ENCODE results near the gene PPP2R3B.
"Not testable (repeated sequence)": the region's sequence is repeated elsewhere in the genome, so short reads cannot be mapped to it uniquely, and the experiment has no call there.

PPP2R3B gene

DNA sequence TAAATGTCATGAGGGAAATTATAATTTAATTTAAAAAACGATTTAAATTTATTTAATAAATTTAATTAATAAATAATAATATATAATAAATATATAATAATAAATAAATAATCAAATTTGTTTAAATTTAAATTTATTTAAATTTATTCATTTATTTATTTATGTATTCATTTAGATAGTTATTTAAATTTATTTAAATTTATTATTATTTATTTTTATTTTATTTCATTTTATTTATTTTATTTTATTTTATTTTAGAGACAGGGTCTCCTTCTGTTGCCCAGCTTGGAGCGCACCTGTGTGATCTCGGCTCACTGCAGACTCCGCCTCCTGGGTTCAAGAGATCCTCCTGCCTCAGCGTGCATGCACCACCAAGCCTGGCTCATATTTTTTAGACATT lies 18.4 kb upstream of the PPP2R3B start:
- no peak for DNase-seq (ENCODE audit: low read depth in 2 of 2)

DNA sequence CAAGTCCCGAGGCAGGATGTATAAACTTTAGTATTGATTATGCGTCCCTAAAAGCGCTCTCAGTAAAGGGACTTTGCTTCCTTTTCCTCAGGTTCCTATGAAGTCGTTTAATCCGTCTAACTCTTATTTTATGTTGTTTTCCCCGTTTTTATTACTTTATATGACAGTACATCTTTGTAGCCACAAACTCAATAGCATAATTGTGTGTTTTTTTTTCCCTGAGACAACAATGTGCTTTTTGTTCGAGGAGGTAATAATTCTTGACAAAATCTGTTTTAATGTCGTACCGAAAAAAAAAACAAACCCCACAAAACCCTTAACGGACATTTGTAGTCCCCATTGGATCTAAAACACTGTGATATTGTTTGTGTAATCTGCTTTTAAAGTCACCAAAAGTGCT lies 17.9 kb upstream of the PPP2R3B start:
- DNase-seq (ENCODE audit: low read depth in 2 of 2), result no peak

DNA sequence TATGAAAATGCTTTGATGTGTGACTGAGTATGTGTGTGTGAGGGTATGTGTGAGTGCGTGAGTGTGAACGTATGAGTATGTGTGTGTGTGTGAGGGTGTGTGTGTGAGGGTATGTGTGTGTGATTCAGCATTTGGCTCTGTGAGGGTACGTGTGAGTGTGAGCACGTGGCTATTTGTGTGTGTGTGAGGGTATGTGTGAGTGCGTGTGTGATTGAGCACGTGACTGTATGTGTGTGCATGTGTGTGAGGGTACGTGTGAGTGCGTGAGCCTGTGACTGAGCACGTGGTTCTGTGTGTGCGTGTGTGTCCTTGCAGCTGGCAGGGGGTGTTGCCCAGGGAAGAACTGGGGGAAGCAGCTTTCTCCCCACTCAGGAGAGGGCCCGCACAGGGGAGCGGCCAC lies 16.1 kb upstream of the PPP2R3B start:
- DNase-seq (ENCODE audit: low read depth in 2 of 2), result no peak

DNA sequence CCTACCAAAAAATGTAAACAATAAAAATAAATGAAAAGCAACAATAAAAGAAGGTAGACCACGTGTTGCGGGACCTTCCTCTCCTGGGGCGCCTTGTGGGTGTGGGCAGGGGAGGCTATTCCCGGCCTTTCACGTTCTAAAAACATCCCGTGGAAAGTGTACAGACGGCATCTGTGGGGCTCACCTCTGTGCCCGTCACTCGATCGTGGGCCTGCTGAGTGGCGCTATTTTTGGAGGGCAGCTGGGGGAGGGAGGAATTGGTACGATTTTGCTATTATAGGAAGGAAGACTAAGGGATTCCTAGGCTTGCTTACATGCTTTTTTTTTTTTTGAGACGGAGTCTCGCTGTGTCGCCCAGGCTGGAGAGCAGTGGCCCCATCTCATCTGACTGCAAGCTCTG lies 13.6 kb upstream of the PPP2R3B start:
- DNase-seq (ENCODE audit: low read depth in 2 of 2), result no peak

DNA sequence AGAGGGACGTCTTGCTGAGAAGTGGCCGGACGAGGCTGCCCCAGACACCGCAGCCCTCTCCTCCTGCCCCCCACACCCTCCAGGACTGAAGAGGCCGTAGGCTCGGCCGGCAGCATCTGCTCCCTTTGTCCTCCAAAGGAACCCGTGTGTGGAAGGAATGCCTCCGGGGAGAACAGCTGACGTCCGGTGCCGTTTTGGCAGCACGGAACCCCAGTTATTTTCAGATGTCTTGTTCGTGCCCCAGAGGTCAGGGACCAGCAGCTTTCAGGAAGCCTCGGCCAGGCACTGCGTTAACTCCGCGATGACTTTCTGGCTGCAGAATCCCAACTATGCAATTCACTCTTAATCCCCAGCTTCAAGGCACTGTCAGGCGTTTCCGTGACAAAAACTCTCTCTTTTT lies 10.9 kb upstream of the PPP2R3B start:
- DNase-seq (ENCODE audit: low read depth in 2 of 2), result no peak

DNA sequence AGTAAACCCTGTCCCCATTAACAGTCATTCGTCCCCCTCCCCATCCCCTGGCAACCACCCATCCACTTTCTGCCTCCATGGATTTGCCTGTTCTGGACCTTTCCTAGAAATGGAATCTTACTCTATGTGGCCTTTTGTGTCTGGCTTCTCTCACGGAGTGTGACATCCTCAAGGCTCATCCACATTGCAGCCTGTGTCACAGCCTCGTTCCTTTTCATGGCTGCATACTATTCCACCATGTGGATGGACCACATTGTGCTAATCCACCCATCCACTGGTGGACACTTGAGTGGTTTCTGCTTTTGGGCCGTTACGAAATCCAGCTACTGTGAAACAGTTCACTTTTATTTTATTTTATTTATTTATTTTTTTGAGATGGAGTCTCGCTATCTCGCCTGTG lies 8.1 kb upstream of the PPP2R3B start:
- DNase-seq (ENCODE audit: low read depth in 2 of 2), result no peak

DNA sequence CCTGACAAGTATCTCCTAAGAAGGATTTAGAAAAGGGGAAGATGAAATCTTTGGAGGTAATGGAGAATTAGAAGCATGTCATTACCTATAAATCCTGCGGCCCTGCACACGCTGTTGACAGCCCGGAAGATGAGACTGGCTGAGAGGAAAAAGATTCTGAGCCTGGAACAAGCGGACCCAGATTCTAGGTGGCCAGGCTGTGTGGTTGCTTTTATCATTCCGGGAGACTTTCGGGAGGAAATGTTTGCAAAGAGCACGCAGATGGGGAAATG lies 5.8 kb upstream of the PPP2R3B start:
- DNase-seq (ENCODE audit: low read depth in 2 of 2), result no peak

DNA sequence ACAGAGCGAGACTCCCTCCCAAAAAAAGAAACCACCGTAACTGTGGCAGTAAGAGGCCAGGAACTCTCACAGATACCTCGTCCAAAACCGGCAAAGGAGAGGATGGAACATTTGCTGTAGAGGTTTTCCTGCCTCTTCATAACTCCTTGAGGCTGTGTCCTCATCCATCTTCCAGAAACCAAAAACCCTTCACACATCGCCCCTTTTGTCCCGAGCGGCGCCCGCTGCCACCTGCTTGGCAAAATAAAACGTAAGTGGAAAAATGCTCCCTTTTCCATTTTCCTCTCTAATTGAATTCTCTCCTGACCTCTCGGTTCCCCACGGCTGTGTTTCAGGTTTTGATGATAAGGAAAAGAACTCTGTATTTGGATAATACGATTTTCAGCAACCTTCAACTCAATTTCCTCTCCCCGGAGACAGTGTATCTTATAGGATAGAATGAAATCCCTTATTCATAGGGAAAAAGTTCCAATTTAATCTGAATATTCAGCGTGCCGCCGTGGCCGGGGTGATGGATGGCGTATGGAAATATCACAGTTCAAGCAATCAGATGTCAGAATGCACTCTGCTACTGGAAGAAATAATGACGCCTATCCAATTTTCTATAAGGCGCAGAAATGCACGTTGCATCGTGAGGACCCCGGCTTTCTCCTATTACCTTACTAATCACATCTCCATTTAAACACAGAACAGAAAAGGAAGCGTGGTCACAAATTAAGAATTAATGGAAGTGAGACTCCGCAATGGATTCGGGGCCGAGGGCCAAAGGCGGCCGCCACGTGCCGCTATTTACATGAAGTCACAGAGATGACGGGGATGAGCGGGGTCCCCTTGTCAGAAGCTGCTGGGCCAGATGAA lies 5.2 kb upstream of the PPP2R3B start:
- no peak for DNase-seq (ENCODE audit: low read depth in 2 of 2)

DNA sequence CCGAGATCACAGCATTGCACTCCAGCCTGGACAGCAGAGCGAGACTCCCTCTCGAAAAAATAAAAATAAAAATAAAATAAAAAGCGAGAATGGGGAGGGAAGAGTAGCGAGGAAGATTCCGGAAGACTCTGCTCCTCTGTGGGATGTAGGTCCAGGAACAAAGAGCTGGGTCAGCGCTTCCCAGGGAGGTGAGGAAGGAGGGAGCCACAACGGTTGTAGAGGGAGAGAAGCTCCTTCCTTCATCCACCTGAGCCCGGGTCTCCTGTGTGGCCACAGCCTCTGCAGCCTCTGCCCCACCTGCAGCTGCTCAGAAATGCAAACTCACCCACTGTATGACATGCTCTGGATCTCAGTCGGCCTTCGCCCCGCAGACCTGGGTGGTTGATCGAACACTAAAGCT lies 3.8 kb upstream of the PPP2R3B start:
- no peak for DNase-seq (ENCODE audit: low read depth in 2 of 2)

DNA sequence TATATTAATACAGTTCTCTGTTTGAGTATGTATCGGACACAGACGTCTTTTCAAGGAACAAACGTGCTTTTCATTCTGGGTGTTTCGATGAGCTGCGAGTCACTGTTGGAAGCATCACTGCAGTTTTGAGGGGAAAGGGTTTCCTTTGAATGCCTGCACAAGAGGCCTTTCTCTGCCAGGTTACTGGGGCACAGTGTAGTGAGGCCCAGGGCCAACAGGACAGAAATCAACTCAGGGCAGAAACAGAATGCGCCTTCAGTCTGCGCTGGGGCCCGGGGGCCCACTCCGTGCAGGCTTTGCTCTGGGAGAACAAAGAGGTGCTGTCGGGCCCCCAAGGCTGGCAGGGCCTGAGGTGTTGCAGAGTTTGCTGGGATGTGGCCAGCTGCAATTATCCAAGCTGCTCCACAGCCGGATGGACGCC lies 2.3 kb upstream of the PPP2R3B start:
- no peak for DNase-seq (ENCODE audit: low read depth in 2 of 2)

DNA sequence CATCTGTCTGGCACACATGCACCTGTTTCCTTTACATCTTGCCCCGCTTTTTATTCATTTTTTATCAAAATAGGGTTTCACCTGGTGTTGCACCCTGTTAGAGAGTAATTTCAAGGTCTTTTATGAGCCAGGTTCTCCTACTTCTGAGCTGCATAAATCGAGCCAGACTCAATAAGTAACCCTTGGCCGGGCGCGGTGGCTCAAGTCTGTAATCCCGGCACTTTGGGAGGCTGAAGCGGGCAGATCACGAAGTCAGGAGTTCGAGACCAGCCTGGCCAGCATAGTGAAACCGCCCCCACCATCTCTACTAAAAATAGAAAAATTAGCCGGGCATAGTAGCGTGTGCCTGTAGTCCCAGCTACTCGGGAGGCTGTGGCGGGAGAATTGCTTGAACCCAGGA lies 1.0 kb upstream of the PPP2R3B start:
- DNase-seq (ENCODE audit: low read depth in 2 of 2), result no peak

DNA sequence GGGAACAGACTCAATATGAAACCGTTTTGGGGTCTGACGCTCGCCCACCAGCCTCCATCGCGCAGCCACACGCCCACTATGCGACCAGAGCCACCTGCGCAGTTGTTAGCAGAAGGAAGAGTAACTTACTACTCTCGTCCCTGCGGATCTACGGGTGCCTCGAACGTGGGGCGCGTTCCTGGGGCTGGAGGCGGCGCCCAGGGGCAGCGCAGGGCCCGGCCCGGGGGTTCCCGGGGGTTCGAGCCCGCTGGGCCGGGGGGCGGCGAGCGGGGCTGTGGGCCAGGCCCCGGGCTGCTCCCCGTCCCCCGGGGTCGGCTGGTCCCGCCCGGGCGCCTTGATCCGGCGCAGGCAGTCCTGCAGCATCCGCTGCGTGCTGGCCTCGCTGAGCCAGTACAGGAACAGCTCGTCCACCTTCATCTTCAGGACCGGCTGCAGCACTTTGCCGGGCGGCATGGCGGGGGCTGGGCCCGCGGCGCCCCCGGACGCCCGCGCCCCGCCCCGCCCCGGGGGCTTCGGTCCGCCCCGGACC lies 404 bp downstream of the PPP2R3B start:
- no peak for DNase-seq (ENCODE audit: low read depth in 2 of 2)

DNA sequence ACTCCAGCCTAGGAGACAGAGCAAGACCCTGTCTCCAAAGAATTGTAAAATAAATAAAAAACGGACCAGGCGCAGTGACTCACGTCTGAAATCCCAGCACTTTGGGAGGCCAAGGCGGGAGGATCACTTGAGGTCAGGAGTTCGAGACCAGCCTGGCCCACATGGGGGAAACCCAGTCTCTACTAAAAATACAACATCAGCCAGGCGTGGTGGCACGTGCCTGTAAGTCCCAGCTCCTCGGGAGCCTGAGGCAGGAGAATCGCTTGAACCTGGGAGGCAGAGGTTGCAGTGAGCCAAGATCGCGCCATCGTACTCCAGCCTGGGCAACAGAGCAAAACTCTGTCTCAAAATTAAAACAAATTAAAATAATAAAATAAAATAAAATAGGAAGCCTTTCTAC lies 971 bp downstream of the PPP2R3B start:
- DNase-seq (ENCODE audit: low read depth in 2 of 2), result not testable (repeated sequence)

DNA sequence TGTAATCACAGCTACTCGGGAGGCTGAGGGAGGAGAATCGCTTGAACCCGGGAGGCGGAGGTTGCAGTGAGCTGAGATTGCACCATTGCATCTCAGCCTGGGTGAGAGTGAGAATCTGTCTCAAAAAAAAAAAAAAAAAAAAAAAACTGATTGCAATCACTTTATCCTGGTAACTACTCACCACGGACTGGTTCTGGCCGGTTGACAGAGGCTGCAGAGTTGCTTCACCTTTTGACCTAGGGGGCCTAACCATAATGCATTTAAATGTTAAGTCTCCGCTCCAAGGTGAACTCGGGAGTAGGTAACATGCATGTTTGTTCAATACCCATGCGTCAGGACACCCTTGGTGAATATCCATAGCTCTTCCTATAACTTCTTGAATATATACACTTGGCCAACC lies 1.8 kb downstream of the PPP2R3B start:
- DNase-seq (ENCODE audit: low read depth in 2 of 2), result no peak

DNA sequence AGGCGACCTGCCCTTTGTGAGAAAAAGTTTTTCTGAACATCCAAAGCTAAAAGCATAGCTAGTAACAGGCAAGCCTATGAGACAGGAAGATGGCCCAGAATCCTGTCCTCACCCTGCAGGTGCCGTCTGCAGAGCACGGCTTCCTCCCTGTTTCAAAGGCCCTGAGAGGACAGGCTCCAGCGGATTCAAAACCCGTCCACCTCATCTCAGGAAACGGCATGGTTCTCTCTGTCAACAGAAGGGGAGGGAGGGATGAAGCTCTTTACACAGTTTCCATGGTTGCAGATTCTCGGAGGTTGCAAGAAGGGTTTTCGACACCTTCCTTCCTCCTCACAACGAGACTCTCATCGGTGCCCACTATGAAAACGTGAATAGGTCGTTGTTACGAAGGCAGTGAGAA lies 8.3 kb downstream of the PPP2R3B start:
- DNase-seq (ENCODE audit: low read depth in 2 of 2), result no peak

DNA sequence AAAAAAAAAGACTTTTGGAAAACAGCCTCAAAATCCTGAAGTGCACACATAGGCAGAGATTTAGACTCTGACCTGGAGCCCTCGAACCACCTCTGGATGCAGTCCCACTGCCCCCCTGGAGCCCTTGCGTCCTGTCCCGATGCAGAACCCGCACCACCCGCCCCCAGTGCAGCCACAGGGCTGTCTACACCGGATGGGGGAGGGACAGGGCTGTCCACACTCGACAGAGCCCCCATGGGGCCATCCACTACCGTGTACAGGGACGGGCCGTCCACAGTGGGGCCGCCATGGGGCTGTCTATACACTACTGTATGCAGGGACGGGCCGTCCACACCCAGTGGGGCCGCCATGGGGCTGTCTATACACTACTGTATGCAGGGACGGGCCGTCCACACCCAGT lies 10.5 kb downstream of the PPP2R3B start:
- DNase-seq (ENCODE audit: low read depth in 2 of 2), result not testable (repeated sequence)

DNA sequence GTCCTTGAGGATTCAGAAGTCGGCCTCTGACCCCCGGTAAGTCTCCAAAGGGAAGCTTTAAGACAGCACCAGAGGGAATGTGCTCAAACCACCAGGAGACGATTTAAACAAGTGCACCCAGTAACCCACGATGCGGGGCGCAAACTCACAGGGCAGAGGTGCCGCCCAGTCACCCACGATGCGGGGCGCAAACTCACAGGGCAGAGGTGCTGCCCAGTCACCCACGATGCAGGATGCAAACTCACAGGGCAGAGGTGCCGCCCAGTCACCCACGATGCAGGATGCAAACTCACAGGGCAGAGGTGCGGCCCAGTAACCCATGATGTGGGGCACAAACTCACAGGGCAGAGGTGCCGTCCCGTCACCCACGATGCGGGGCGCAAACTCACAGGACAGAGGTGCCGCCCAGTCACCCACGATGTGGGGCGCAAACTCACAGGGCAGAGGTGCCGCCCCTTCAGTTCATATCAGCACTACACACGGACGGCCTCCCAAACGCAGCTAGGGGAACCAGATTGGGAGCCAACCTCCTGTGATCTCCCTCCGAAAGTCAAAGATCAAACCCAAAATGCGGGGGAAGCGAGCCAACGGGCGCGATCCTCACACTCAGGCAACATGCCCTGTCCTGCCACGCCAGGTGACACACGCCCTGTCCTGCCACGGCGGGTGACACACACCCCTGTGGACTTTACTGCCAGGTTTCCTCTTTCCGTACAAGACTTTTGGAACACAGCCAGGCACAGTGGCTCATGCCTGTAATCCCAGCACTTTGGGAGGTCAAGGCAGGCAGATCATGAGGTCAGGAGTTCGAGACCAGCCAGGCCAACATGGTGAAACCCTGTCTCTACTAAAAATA lies 11.3 kb downstream of the PPP2R3B start:
- DNase-seq (ENCODE audit: low read depth in 2 of 2), result no peak

DNA sequence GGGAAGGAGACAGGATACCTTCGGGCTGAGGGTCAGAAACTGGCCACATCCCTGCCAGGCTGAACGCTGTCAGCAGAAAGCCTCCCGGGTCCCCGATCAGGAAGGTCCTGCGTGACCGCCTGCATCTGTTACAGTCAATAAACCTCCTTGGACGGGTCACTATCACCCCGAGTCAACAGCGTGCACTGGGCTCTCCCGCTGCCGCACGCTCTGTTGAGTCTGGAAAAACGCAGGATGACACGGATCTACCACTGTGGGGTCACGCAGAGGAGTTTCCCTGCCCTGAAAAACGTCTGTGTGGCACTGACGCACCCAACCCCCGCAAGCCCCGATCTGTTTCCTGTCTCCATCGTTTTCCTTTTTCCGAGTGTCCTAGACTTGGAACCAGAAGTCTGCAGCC lies 12.1 kb downstream of the PPP2R3B start:
- no peak for DNase-seq (ENCODE audit: low read depth in 2 of 2)

DNA sequence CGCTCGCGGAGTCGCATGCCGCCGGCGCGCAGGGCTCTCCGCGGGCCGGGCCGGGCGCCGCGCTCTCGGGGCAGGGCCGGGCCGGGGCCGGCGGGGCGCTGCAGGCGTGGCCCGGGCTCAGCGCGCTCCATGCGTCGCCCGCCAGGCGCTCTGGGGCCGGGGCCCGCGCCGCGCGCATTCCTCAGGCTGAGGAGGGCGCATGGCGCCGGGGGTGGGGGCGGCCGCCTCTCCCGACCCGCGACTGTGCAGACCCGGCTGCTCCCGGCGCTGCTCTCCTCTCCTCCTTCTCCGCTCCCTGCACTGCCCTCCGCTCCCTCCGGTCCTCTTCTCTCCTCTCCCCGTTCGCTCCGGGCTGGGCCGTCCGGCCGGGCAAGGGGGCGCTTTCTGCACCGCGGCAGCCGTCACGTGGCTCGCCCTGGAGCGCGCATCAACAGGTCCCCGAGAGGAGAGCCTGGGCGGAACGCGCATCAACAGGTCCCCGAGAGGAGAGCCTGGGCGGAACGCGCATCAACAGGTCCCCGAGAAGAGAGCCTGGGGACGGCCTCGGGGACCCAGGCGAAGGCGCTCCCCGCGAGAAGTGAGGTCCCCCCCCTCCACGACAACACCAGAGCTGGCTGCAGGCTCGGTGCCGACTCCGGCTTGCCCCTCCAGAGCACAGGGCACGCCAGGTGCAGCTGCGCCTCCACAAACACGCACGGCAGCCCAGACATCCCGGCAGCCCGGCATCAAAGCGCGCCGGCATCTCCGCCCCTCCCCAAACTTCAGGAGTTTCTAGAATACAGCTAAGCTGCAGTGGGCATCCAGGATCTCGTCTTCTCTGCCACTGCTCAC lies 12.9 kb downstream of the PPP2R3B start:
- no peak for DNase-seq (ENCODE audit: low read depth in 2 of 2)

DNA sequence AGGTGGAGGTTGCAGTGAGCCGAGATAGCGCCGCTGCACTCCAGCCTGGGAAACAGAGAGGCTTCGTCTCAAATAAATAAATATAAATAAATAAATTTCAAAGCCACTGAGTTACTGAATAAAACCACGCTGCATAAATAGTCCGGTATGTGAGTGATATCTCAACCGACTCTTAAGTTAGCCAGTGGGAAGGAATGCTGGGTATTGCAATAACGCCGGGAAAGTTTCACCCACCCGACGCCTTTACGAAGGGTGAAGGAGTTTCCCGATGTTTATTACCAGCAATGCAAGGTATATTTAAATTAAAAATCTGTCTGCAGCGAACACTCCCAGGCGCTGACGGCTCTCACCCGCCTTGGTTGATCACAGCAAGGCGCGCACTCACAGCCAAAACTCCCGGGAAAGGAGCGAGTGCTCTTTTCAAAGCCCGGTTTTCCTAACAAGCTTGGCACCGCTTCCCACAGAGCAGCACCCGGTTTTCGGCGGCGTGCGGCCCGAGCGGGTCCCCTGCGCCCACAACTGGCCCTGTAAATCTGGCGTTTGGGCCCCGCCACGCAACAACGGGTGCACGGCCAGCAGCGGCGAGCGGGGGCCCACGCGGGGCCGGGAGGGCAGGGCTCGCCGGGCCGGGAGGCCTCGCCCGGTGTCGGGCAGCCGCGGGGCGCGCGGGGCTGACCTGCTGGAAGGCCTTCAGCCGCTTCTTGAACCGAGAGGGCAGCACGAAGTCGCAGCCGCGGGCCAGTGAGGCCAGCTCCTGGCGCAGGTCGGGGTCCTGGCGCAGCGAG lies 13.7 kb downstream of the PPP2R3B start:
- no peak for DNase-seq (ENCODE audit: low read depth in 2 of 2)

DNA sequence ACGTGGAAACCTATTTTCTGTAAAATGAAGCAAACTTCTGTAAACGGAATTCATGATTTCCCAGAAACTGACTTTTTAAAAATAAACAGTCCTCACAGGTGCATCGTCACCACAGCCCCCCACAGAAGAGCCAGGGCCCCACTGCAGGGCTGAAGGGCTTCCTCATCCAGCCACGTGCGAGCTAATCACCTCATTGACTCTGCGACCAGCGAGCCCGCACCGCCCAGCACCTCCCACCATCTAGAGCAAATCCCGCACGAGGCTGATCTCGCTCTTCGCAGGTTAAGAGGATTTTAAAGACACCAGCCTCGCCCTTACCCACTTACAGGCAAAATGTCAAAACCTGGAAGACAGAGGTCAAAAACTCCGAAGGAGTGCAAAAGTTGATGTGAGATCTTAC lies 14.8 kb downstream of the PPP2R3B start:
- DNase-seq (ENCODE audit: low read depth in 2 of 2), result no peak

Measured in stimulated activated CD4-positive, alpha-beta T cell treated with anti-CD3 and anti-CD28 coated beads, Interleukin-1b, Interleukin-23, amount 100 ng/mL, for 1 hour (primary cell).